HS-5 (cell line): Measurements from ENCODE around the gene CAMTA1.
"Not testable (repeated sequence)": the region's sequence is repeated elsewhere in the genome, so short reads cannot be mapped to it uniquely, and the experiment has no call there.

ENCODE experiments used
- DNase-seq: peaks from one replicate; pipeline ENCODE4 v3.0.0-alpha.2; 2012; ENCODE audit warnings: low read depth

CAMTA1 gene

GRCh38 chr1:6785318-6785727 is at the start of gene CAMTA1:
CAMTA1 (plus strand) TSS chr1:6785454; CDS start chr1:6785531, 77 bp downstream.
- no peak for DNase-seq

GRCh38 chr1:6738987-6739676 is 46.1 kb upstream of the CAMTA1 start:
- no peak for DNase-seq

- DNase-seq, result not testable (repeated sequence)
These were observed 42.5 kb upstream of the CAMTA1 start for GRCh38 chr1:6742676-6743188.

GRCh38 chr1:6743189-6744101 is 41.8 kb upstream of the CAMTA1 start:
- DNase-seq, result peak; percentile 71

GRCh38 chr1:6745073-6745472 is 40.2 kb upstream of the CAMTA1 start:
- DNase-seq, result no peak

GRCh38 chr1:6747674-6748073 is 37.6 kb upstream of the CAMTA1 start:
- DNase-seq, result no peak

- DNase-seq, result no peak
These were observed 34.8 kb upstream of the CAMTA1 start for GRCh38 chr1:6750490-6750889.

GRCh38 chr1:6753320-6754140 is 31.7 kb upstream of the CAMTA1 start:
- no peak for DNase-seq

- no peak for DNase-seq
These were observed 28.8 kb upstream of the CAMTA1 start for GRCh38 chr1:6756457-6756856.

GRCh38 chr1:6757719-6758435 is 27.4 kb upstream of the CAMTA1 start:
- DNase-seq, result no peak

GRCh38 chr1:6761196-6761737 is 24.0 kb upstream of the CAMTA1 start:
- no peak for DNase-seq

- DNase-seq, result no peak
These were observed 23.2 kb upstream of the CAMTA1 start for GRCh38 chr1:6762060-6762459.

- DNase-seq, result no peak
These were observed 14.4 kb upstream of the CAMTA1 start for GRCh38 chr1:6770751-6771440.

GRCh38 chr1:6771441-6771769 is 13.8 kb upstream of the CAMTA1 start:
- no peak for DNase-seq

- DNase-seq, result no peak
These were observed 10.9 kb upstream of the CAMTA1 start for GRCh38 chr1:6774381-6774780.

- DNase-seq, result no peak
These were observed 9.8 kb upstream of the CAMTA1 start for GRCh38 chr1:6775261-6776043.

GRCh38 chr1:6776389-6776788 is 8.9 kb upstream of the CAMTA1 start:
- DNase-seq, result no peak

- DNase-seq, result no peak
These were observed 8.4 kb upstream of the CAMTA1 start for GRCh38 chr1:6776895-6777294.

GRCh38 chr1:6777813-6778212 is 7.4 kb upstream of the CAMTA1 start:
- no peak for DNase-seq
